Vagina (tissue), 2 donors: ENCODE data around the gene ZFYVE21. TPM values are rescaled to one million over a fixed set of nuclear protein-coding genes. Genes with fewer than 3 reads are reported as not detected.

Experiments
- DNase-seq, 2 donors: peaks; one replicate each; pipeline ENCODE4 v3.0.0-alpha.2; 2017; ENCODE audit errors: extremely low spot score in 2 of 2
- H3K27ac ChIP-seq: fragments of 200-600 bp; sonication (generic); one replicate; pipeline ENCODE4 v1.5.1; 2019
- H3K27me3 ChIP-seq: fragments of 200-600 bp; sonication (generic); one replicate; pipeline ENCODE4 v1.5.1; 2019
- H3K36me3 ChIP-seq, 2 donors: fragments of 200-600 bp; sonication (generic); one replicate each; pipeline ENCODE4 v1.5.1; 2017 to 2019
- H3K4me1 ChIP-seq: fragments of 200-600 bp; sonication (generic); one replicate; pipeline ENCODE4 v1.5.1; 2019
- H3K4me3 ChIP-seq, 2 donors: fragments of 200-600 bp; sonication (generic); 1 replicate in 1 of 2; 2 replicates in 1 of 2; pipeline ENCODE4 v1.5.1; 2016 to 2019
- H3K9me3 ChIP-seq: fragments of 200-600 bp; sonication (generic); one replicate; pipeline ENCODE4 v1.5.1; 2019
- POLR2A ChIP-seq, 2 donors: fragments of 450-650 bp; IDR thresholded peaks; one replicate each; pipeline ENCODE4 v1.6.1; 2017; ENCODE audit warnings: antibody characterized with exemption in 2 of 2, mild to moderate bottlenecking in 2 of 2, moderate library complexity in 2 of 2
- POLR2AphosphoS5 ChIP-seq, 2 donors: sonication (generic); formaldehyde crosslinking; IDR thresholded peaks; one replicate each; pipeline ENCODE4 v1.9.0; 2017; ENCODE audit warnings: antibody characterized with exemption in 2 of 2, mild to moderate bottlenecking in 2 of 2, low read depth in 1 of 2; ENCODE audit not compliant: insufficient read depth in 1 of 2
- intact Hi-C: fragments of 100-400 bp; cut with DNase I; formaldehyde crosslinking; loops from one replicate; pipeline ENCODE4 v1.15.1; 2023
- total RNA-seq: library from RNA; depleted of rRNA; stranded (reverse); fragments of >200 nt; gene quantifications from one replicate; pipeline ENCODE4 v1.2.3, GENCODE V29; 2016
- TF ChIP-seq, protein P1 (sequence below), 3 experiments: fragments of 450-650 bp in 2 of 3; fragments of 200-600 bp in 1 of 3; sonication (generic) in 1 of 3; IDR thresholded peaks; one replicate each; pipeline ENCODE4 v1.5.1; 2017 to 2019; ENCODE audit warnings: antibody characterized with exemption in 3 of 3, mild to moderate bottlenecking in 2 of 3, moderate library complexity in 2 of 3

ZFYVE21 gene
- total RNA-seq, 1 donor from 2014 or later: 172 TPM

DNA sequence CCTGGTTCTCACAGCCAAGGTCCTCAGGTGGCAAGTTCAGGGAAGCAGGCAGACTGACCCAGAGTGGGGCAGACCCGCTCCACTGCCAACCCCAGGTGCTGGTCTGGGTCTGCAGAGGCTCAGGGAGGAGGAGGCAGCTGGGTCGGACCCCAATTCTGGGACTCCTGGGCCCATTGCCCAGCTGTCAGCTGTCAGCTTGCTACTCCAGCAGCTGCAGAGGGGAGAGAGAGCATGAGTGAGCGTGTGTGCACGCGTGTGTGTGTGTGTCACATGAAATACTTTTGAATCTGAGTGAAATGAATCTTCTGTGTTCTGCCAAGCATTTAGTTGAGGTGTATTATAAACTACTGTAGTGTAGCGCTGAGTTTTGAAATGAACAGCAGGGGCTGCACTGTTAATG, 31.1 kb upstream of the ZFYVE21 start:
- no peaks in the 10 kb centered on the region for H3K9me3 ChIP-seq
- no peaks in the 10 kb centered on the region for H3K27me3 ChIP-seq
- TF ChIP-seq, protein P1, sequence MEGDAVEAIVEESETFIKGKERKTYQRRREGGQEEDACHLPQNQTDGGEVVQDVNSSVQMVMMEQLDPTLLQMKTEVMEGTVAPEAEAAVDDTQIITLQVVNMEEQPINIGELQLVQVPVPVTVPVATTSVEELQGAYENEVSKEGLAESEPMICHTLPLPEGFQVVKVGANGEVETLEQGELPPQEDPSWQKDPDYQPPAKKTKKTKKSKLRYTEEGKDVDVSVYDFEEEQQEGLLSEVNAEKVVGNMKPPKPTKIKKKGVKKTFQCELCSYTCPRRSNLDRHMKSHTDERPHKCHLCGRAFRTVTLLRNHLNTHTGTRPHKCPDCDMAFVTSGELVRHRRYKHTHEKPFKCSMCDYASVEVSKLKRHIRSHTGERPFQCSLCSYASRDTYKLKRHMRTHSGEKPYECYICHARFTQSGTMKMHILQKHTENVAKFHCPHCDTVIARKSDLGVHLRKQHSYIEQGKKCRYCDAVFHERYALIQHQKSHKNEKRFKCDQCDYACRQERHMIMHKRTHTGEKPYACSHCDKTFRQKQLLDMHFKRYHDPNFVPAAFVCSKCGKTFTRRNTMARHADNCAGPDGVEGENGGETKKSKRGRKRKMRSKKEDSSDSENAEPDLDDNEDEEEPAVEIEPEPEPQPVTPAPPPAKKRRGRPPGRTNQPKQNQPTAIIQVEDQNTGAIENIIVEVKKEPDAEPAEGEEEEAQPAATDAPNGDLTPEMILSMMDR (IDR thresholded peaks at IDR 0.05): no peak
- TF ChIP-seq POLR2A (IDR thresholded peaks at IDR 0.05) (no peak), POLR2AphosphoS5 (IDR thresholded peaks at IDR 0.05; ENCODE audit: insufficient read depth in 1 of 2, low read depth in 1 of 2) (no peak)
- H3K4me1 ChIP-seq: no peaks in the 10 kb centered on the region
- intact Hi-C loops: no loop called here
- no peak for DNase-seq
- peaks cover 0 to 83% of the 10 kb centered on the region in 2 donors for H3K36me3 ChIP-seq
- no peak overlapping the region for H3K27ac ChIP-seq
- no peak overlapping the region for H3K4me3 ChIP-seq

DNA sequence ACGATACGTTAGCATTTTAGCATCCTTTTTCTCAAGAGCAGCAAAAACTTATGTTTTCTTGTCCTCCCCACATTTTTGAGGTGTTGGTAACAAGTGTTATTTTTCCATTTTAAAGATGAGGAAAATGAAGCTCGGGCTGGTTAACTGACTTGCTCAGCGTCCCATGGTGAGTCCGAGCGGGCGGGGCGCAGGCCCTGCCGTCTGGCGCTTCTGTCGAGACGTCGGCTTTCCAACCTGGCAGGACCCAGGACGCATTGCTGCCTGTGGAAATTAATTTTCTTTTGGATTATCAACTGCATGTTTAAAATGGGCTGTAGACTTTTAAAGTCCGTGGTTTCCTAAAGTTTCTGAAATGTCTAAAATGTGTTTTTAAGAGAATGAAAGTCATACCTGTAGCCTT, 30.7 kb upstream of the ZFYVE21 start:
- TF ChIP-seq, protein P1 (IDR thresholded peaks at IDR 0.05): no peak
- TF ChIP-seq POLR2A (IDR thresholded peaks at IDR 0.05): no peak
- TF ChIP-seq POLR2AphosphoS5 (IDR thresholded peaks at IDR 0.05; ENCODE audit: insufficient read depth in 1 of 2, low read depth in 1 of 2): no peak
- no peaks in the 10 kb centered on the region for H3K27me3 ChIP-seq
- intact Hi-C loops: no loop called here
- no peak overlapping the region for H3K27ac ChIP-seq
- no peaks in the 10 kb centered on the region for H3K9me3 ChIP-seq
- H3K4me3 ChIP-seq: no peak overlapping the region
- H3K36me3 ChIP-seq: peaks cover 0 to 79% of the 10 kb centered on the region in 2 donors
- H3K4me1 ChIP-seq: peaks cover 4% of the 10 kb centered on the region
- DNase-seq: no peak

DNA sequence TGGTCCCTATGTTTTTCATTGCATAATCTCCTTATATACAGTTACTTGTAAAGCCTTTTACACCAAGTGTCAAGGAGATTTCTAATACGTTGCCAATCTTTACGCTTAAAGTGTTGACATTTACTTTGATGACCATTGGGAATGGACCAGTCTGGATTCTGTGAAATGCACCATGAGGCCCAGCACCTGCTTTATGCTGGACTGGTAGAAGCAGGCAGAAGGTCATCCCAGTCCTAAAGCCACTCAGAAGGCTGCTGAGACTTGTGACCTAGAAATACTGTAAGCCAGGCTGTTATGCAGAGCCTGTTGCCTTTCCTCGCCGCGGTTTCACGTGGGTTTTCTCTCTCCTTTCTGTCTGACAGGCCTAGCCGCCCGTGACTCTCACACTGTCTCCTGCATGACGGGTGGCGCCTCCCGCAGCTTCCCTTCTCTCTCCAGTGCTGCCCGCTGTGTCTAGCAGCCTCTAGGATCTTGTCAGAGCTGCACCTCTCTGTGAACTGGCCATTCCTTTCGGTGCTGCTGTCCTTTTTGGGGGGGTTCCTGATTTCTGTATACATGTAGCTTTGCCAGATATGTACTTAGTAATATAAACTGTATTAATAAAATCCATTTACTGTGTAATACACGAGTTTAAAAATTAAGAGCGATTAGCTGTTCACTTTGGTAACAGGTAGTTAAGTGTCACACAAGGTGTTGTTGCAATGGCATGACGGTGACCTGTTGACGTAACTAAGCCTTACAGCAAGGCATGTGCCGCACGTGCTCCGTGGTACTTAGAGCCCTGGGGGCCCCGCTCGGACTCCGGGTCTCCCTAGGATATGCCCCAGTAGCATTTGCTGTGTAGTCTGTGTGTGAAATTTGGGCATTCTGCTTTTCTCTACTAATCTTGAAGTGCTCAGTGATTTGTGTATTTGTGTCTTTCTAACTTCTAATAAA, 30.1 kb upstream of the ZFYVE21 start:
- no peaks in the 10 kb centered on the region for H3K9me3 ChIP-seq
- DNase-seq: no peak
- H3K4me3 ChIP-seq: no peak overlapping the region
- no peak for TF ChIP-seq POLR2AphosphoS5 (IDR thresholded peaks at IDR 0.05; ENCODE audit: insufficient read depth in 1 of 2, low read depth in 1 of 2)
- TF ChIP-seq, protein P1 (IDR thresholded peaks at IDR 0.05): no peak
- TF ChIP-seq POLR2A (IDR thresholded peaks at IDR 0.05): no peak
- intact Hi-C loops: no loop called here
- H3K4me1 ChIP-seq: peaks cover 7% of the 10 kb centered on the region
- H3K27me3 ChIP-seq: no peaks in the 10 kb centered on the region
- peaks cover 0 to 75% of the 10 kb centered on the region in 2 donors for H3K36me3 ChIP-seq
- no peak overlapping the region for H3K27ac ChIP-seq

DNA sequence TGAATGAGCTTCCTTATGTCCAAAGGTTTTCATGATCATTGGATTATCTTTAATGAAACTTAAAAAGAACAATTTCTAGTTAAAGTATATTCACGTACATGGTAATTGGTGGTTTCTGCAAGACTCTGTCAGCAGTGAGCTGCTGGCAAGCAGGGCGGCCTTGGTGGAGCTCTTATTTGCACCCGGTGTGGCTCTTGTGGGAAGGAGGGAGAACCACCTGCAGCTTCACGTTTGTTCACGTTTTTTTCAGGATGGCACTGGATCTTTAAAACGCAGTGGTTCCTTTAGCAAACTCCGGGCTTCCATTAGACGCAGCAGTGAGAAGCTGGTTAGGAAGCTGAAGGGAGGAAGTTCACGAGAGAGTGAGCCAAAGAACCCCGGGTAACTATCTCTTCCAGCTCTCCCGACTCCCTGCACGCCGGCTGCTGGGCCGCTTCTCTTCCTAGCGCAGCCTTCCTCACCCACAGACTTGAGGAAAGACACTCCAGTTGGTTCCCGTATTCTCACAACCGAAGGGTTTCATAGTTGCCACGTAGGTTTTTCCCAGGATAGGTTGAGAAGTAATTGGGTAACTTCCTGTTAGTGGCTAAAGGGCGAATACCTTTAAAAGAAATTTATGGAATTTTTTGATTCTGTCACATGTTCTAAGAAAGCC, 28.7 kb upstream of the ZFYVE21 start:
- Histone ChIP-seq H3K36me3 (peaks cover 0 to 61% of the 10 kb centered on the region in 2 donors), H3K4me3 (no peak overlapping the region), H3K9me3 (no peaks in the 10 kb centered on the region), H3K27ac (no peak overlapping the region), H3K4me1 (peaks cover 12% of the 10 kb centered on the region), H3K27me3 (no peaks in the 10 kb centered on the region)
- DNase-seq: no peak
- intact Hi-C loops: no loop called here
- no peak for TF ChIP-seq POLR2A (IDR thresholded peaks at IDR 0.05)
- TF ChIP-seq, protein P1 (IDR thresholded peaks at IDR 0.05): no peak
- TF ChIP-seq POLR2AphosphoS5 (IDR thresholded peaks at IDR 0.05; ENCODE audit: insufficient read depth in 1 of 2, low read depth in 1 of 2): no peak
